Skeletal muscle cell (primary cell): Measurements from ENCODE around the gene IRAG1.
"Not testable (repeated sequence)": the region's sequence is repeated elsewhere in the genome, so short reads cannot be mapped to it uniquely, and the experiment has no call there.

Source experiments
- DNase-seq: peaks from one replicate; pipeline ENCODE4 v3.0.0-alpha.2; 2010; ENCODE audit warnings: low read depth
- H3K4me3 ChIP-seq: 2 replicates; pipeline ENCODE4 v1.5.1; 2011; ENCODE audit warnings: low read depth, mild to moderate bottlenecking, control low read depth, low read length, moderate library complexity

IRAG1 gene

GRCh38 chr11:10709299-10710086, 15.9 kb upstream of the IRAG1 start:
- H3K4me3 ChIP-seq = no peak overlapping the region
- no peak for DNase-seq

- DNase-seq = no peak
- no peak overlapping the region for H3K4me3 ChIP-seq
Observed at GRCh38 chr11:10708131-10708530, 14.6 kb upstream of the IRAG1 start.

DNA sequence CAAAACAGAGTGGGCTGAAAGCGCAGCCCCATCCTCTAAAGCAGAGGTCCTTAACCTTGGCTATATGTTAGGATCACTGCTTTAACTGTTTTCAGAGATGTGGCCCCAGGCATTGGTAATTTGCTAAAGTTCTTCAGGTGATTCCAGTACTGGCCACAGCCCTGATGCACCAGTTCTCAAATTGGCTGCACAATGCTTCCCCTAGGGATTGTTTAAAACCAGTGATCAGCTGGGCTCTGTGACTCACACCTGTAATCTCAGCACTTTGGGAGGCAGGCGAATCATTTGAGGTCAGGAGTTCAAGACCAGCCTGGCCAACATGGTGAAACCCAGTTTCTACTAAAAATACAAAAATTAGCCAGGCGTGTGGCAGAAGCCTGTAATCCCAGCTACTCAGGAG, 8.4 kb upstream of the IRAG1 start:
- DNase-seq = peak; percentile 8
- no peak overlapping the region for H3K4me3 ChIP-seq

DNA sequence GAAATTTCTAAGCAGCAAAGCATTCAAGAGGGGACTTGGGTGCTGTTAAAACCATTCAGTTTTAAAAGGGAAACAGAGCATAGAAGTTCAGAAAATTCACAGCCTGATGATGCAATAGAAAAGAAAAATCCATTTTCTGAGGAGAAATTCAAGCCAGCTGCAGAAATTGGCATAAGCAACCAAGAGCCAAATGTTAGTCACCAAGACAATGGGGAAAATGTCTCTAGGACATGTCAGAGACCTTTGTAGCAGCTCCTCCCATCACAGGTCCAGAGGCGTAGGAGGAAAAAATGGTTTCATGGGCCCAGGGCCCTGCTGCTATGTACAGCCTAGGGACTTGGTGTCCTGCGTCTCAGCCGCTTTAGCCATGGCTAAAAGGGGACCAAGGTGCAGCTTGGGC, 5.5 kb upstream of the IRAG1 start:
- DNase-seq = no peak
- no peak overlapping the region for H3K4me3 ChIP-seq

GRCh38 chr11:10697323-10697620, 3.7 kb upstream of the IRAG1 start:
- H3K4me3 ChIP-seq = no peak overlapping the region
- DNase-seq = no peak

GRCh38 chr11:10696468-10697322, 3.1 kb upstream of the IRAG1 start:
- DNase-seq = no peak
- H3K4me3 ChIP-seq = no peak overlapping the region

- no peak overlapping the region for H3K4me3 ChIP-seq
- no peak for DNase-seq
Observed at GRCh38 chr11:10695833-10696232, 2.3 kb upstream of the IRAG1 start.

DNA sequence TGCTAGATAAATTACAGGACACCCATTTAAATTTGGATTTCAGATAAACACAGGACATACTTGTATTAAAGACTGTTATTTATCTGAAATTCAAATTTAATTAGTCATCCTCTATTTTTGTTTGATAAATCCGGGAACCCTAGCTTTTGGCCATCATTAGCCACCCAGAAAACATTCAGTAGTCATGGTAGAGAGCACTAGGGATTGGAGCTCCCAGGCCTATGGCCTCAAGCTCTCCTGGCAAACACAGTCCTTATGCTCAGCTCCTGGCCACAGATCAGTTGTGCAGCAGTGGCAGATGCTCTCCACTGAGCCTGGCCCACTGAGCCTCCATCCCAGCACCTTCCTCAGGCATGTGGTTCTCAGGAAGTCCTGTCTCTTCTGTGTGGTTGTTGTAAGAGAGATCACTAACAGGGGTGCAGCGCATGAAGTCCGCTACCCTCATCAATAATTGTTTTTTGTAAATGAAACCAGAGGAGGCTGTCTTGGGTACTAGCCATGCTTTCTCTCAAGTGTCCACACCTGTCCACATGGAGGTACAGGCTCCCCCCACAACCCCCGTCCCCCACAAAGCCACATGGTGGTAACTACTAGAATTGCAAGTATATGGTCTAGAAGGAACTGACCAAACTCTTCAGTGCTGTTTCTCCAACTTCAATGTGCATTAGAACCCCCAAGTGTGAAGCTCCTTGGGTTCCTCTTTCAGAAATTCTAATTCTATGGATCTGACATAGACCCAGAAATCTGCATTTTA, 1.1 kb upstream of the IRAG1 start:
- DNase-seq = no peak
- no peak overlapping the region for H3K4me3 ChIP-seq

DNA sequence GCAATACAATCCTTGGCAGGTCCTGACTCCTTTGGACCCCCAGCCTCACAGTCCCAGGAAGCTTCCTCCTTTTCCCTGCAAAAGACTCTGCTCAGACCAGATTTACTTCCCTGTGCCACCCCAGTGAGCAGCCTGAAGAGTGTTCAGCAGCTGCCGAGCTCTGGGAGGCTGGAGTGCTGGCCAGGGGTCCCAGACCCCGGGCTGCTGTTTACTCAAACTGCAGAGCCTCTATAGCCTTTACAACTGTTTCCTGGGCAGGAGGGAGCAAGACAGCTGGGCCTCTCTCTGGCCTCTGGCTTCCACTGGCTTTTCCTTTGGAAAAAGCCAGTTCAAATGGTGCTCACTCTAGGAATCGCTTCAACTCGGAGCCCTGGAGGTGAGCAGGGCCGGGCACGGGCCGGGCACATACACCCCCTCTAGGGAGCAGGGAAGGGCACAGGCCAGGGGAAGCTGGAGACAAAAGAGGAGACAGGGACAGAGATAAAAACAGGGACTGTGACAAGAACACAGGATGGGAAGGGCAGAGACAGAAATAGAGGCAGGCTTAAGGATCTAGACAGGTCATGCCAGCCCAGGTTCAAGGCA, 932 bp downstream of the IRAG1 start:
- DNase-seq = no peak
- H3K4me3 ChIP-seq = peak overlapping the region; percentile 1

- H3K4me3 ChIP-seq = no peak overlapping the region
- DNase-seq = no peak
Observed at GRCh38 chr11:10688401-10688800, 5.2 kb downstream of the IRAG1 start.

GRCh38 chr11:10686311-10686710, 7.2 kb downstream of the IRAG1 start:
- no peak for DNase-seq
- H3K4me3 ChIP-seq = no peak overlapping the region

DNA sequence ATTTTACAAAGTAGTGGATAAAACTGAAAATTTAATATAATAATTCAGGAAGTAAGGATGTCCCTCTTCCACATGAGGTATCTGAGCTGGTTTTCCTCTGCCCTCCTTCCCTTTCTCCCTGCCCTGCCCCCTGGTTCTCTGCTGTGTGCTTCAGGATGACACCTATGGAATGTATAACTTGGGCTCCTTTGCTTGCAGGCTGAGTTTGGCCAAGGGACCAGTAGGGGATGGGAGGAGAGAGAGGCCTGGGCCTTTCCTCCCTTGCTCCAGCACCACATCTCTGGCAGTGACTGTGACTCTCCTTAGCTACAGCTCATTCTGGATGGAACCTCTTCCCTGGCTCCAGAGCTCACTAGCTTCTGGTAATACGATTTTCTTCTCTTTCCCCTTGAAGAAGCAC, 10.1 kb downstream of the IRAG1 start:
- no peak overlapping the region for H3K4me3 ChIP-seq
- DNase-seq = no peak

DNA sequence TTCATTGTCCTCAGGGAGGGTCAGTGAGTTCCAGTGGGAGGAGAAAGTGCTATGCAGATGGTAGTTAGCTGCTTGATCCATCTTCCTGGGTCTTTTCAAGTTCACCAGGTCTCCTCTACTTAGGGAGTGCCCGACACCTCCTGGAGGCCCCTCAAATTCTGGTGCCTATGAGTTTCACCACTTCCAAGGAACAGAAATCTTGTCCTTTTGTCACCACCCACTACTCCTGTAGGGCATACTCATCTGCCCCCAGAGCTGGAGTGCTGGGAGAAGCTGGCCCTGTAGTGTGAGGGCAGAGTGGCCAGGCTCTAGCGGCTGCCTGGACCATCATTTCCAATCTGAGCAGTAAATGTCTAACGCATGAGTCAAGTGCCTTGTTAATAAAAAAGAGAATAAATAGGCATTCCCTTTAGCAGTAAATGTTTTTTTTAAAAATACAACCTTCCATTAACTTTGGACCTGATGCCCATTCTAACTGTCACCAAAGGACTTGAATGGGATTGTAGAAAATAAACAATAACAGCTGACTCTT, 12.5 kb downstream of the IRAG1 start:
- no peak overlapping the region for H3K4me3 ChIP-seq
- no peak for DNase-seq

DNA sequence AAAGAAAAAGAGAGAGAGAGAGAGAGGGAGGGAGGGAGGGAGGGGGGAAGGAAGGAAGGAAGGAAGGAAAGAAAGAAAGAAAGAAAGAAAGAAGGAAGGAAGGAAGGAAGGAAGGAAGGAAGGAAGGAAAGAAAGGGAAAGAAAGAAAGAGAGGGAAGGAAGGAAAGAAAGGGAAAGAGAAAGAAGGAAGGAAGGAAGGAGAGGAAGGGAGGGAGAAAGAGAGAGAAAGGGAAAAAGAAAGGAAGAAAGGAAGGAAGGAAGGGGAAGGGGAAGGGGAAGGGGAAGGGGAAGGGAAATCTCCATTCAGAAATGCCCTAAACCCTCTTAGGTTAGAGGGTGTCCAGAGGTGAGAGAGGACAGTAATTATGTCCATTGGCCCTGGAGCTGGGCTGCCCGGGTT, 13.3 kb downstream of the IRAG1 start:
- not testable (repeated sequence) for DNase-seq, H3K4me3 ChIP-seq

DNA sequence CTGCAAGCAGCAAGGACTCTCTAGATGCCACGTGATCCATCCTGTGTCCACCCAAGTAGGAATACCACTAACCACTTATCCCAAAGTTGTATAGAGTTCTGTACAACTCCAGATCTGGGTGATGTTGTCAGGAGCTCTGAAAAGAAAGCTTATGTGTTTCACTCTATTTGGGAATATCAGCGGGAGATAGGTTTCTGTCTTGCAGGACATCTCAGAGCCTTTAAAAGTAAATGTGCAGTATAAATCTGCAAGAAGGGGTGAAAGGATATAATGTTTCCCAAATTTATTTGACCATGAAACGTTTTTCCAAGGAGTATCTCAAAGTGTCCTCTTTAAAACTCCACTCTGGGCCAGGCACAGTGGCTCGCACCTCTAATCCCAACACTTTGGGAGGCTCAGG, 13.9 kb downstream of the IRAG1 start:
- no peak overlapping the region for H3K4me3 ChIP-seq
- no peak for DNase-seq

- no peak for DNase-seq
- no peak overlapping the region for H3K4me3 ChIP-seq
Observed at GRCh38 chr11:10678101-10678500, 15.5 kb downstream of the IRAG1 start.

GRCh38 chr11:10676919-10677318, 16.6 kb downstream of the IRAG1 start:
- no peak for DNase-seq
- no peak overlapping the region for H3K4me3 ChIP-seq

DNA sequence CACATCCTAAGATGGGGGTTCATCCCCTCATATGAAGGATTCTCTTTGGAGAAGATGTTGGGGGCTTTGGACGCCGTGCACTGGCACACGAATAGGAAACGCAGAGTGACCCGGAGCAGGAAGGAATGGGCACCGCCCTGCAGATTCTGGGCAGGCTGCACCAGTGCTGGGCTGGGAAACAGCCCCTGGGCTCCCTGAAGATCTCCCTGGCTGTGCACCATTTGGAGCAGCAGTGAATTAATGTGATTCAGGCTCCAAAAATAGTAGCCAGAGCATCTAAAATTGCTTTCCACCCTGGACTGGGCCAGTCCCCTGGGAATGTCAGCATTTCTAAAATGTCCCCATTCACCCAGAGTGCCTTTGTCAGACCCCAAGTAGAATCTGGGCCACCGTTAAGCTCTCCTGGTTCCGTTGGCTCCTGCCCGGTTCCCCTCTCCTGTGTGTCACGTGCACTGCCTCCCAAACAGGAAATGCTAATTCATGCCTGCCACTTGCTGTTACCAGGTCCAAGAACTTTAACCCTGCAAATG, 18.6 kb downstream of the IRAG1 start:
- H3K4me3 ChIP-seq = no peak overlapping the region
- DNase-seq = no peak

- DNase-seq = no peak
- H3K4me3 ChIP-seq = no peak overlapping the region
Observed at GRCh38 chr11:10674440-10674855, 19.1 kb downstream of the IRAG1 start.
